MCF 10A (cell line): ENCODE data around the gene AEBP1. TPM values are rescaled to one million over a fixed set of nuclear protein-coding genes. Genes with fewer than 3 reads are reported as not detected.
A peak's percentile ranks its signal among the peaks of the same experiment; 100 is the strongest.

ENCODE experiments used
- BruUV-seq: library from RNA; stranded (reverse); fragments of 400-500 nt; replicated peaks from 2 replicates; lab custom pipeline; 2021; lab: Mats Ljungman, UMichigan
- CTCF ChIA-PET: fragments of 300-600 bp; sonication (Branson Sonifier 250); formaldehyde crosslinking; extraction: SDS; loops from one replicate; lab custom pipeline; 2021; ENCODE audit warnings: antibody characterized with exemption, inconsistent platforms; lab: Yijun Ruan, JAX
- POLR2A ChIA-PET: fragments of 300-600, 350-650 bp; sonication (Branson Sonifier 250); formaldehyde crosslinking; extraction: SDS; loops from one replicate; lab custom pipeline; 2020; ENCODE audit warnings: antibody characterized with exemption, inconsistent platforms; lab: Yijun Ruan, JAX
- DNase-seq: peaks from one replicate; pipeline ENCODE4 v3.0.0-alpha.2; 2018; ENCODE audit not compliant: unreplicated experiment
- H3K27ac Mint-ChIP-seq: one replicate; pipeline ENCODE4 v1.8.0; 2022; ENCODE audit warnings: mild to moderate bottlenecking, low read depth, mixed read lengths; ENCODE audit not compliant: unreplicated experiment
- H3K27me3 Mint-ChIP-seq: one replicate; pipeline ENCODE4 v1.8.0; 2022; ENCODE audit warnings: mixed read lengths; ENCODE audit not compliant: insufficient read depth, unreplicated experiment
- H3K36me3 Mint-ChIP-seq: one replicate; pipeline ENCODE4 v1.8.0; 2022; ENCODE audit warnings: mild to moderate bottlenecking, moderate library complexity, mixed read lengths; ENCODE audit not compliant: insufficient read depth, unreplicated experiment
- H3K4me1 Mint-ChIP-seq: one replicate; pipeline ENCODE4 v1.8.0; 2022; ENCODE audit warnings: mixed read lengths; ENCODE audit not compliant: insufficient read depth, unreplicated experiment
- H3K4me3 Mint-ChIP-seq: one replicate; pipeline ENCODE4 v1.8.0; 2022; ENCODE audit warnings: mild to moderate bottlenecking, moderate library complexity, mixed read lengths; ENCODE audit not compliant: unreplicated experiment
- H3K9me3 Mint-ChIP-seq: one replicate; pipeline ENCODE4 v1.8.0; 2022; ENCODE audit warnings: mixed read lengths; ENCODE audit not compliant: unreplicated experiment
- intact Hi-C: fragments of 100-400 bp; cut with micrococcal nuclease; formaldehyde crosslinking; loops from 2 replicates; pipeline ENCODE4 v1.14.1; 2022
- total RNA-seq: library from RNA; stranded (reverse); gene quantifications from 2 replicates; pipeline ENCODE4 v1.2.3, GENCODE V29; 2022
- TF ChIP-seq, protein P1 (sequence below): fragments of 200-600 bp; IDR thresholded peaks from one replicate; pipeline ENCODE4 v1.8.0; 2022; ENCODE audit warnings: antibody characterized with exemption, mild to moderate bottlenecking; ENCODE audit not compliant: unreplicated experiment

The AEBP1 gene
- total RNA-seq, 1 experiment from 2014 or later, result not detected

DNA sequence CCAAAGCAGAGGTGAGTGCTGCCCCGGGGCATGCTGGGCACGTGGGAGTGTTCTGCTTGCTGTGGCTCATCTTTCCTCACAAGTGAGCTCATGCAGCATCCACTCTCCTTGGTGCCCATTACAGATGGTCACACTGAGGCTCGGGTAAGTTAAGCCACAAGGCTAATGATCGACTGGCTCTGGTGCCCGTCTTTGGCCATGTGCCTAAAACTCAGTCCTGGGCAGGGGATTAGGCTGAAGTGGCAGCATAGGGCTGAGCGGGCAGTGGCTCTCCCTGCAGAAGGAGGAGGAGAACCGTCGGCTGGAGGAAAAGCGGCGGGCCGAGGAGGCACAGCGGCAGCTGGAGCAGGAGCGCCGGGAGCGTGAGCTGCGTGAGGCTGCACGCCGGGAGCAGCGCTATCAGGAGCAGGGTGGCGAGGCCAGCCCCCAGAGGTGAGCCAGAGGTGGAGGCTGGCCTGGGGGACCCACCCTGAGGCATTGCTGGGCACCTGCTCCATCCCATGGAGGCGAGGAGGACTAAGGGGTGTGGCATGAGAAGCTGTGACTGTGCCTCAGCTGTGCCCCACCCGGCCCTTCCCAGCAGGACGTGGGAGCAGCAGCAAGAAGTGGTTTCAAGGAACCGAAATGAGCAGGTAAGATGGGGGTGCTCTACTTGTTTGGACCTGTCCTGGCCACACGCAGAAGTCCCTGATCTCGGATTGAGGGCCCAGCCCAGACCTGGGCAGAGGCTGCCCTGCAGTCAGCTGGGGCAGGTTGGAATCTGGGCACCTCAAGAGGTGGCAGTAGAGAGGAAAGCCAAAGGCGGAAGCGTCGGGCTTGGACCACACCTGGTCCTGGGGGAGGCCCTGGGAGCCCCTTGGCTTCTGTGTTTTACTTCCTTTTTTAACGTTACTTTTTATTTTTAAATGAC lies 46.0 kb upstream of the AEBP1 start:
- Mint-ChIP-seq H3K4me3 (no peak overlapping the region), H3K4me1 (peaks cover 11% of the 10 kb centered on the region), H3K36me3 (peaks cover 53% of the 10 kb centered on the region), H3K27me3 (no peaks in the 10 kb centered on the region), H3K27ac (peak overlapping the region; percentile 64), H3K9me3 (no peaks in the 10 kb centered on the region)
- intact Hi-C loops, result no loop called here
- ChIA-PET POLR2A (interaction anchor here (0.7 to 4.6 kb wide), 6 partner anchors 10 to 165 kb away, joined by 3 to 13 read pairs (median 6); partner anchors contain the start of gene DBNL), CTCF (interaction anchor here (0.6 to 0.9 kb wide), 2 partner anchors 13 to 68 kb away, joined by 3 read pairs; no protein-coding TSS in a partner anchor)
- no peak for DNase-seq
- BruUV-seq, result no TSS peak
- TF ChIP-seq, protein P1, sequence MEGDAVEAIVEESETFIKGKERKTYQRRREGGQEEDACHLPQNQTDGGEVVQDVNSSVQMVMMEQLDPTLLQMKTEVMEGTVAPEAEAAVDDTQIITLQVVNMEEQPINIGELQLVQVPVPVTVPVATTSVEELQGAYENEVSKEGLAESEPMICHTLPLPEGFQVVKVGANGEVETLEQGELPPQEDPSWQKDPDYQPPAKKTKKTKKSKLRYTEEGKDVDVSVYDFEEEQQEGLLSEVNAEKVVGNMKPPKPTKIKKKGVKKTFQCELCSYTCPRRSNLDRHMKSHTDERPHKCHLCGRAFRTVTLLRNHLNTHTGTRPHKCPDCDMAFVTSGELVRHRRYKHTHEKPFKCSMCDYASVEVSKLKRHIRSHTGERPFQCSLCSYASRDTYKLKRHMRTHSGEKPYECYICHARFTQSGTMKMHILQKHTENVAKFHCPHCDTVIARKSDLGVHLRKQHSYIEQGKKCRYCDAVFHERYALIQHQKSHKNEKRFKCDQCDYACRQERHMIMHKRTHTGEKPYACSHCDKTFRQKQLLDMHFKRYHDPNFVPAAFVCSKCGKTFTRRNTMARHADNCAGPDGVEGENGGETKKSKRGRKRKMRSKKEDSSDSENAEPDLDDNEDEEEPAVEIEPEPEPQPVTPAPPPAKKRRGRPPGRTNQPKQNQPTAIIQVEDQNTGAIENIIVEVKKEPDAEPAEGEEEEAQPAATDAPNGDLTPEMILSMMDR, result no peak

DNA sequence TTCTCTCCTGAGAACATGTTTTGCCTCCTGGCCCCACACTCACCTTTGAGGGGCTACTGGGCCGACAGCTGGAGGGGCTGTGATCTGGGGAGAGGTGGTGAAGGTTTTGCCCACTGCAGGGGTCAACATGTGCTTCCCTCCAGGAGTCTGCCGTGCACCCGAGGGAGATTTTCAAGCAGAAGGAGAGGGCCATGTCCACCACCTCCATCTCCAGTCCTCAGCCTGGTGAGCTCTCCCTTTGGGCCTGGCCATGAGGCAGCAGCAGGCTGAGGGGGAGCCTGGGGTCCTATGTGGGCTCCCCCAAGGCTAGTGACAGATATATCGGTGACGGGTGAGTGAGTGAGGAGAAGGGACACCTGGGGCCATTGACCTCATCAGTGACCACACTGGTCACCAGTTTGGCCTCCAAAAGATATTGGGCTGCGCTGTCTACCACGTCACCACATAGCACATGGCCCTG lies 45.4 kb upstream of the AEBP1 start:
- Mint-ChIP-seq H3K27ac (no peak overlapping the region), H3K27me3 (no peaks in the 10 kb centered on the region), H3K4me1 (peaks cover 11% of the 10 kb centered on the region), H3K36me3 (peaks cover 51% of the 10 kb centered on the region), H3K4me3 (no peak overlapping the region), H3K9me3 (no peaks in the 10 kb centered on the region)
- DNase-seq, result no peak
- POLR2A ChIA-PET, result interaction anchor here (0.7 to 4.6 kb wide), 6 partner anchors 9 to 164 kb away, joined by 3 to 13 read pairs (median 6); partner anchors contain the start of gene DBNL
- CTCF ChIA-PET, result interaction anchor here (0.9 kb wide), 1 partner anchor 13 kb away, joined by 3 read pairs; no protein-coding TSS in a partner anchor
- BruUV-seq, result no TSS peak
- intact Hi-C loops, result no loop called here
- TF ChIP-seq, protein P1, result no peak

DNA sequence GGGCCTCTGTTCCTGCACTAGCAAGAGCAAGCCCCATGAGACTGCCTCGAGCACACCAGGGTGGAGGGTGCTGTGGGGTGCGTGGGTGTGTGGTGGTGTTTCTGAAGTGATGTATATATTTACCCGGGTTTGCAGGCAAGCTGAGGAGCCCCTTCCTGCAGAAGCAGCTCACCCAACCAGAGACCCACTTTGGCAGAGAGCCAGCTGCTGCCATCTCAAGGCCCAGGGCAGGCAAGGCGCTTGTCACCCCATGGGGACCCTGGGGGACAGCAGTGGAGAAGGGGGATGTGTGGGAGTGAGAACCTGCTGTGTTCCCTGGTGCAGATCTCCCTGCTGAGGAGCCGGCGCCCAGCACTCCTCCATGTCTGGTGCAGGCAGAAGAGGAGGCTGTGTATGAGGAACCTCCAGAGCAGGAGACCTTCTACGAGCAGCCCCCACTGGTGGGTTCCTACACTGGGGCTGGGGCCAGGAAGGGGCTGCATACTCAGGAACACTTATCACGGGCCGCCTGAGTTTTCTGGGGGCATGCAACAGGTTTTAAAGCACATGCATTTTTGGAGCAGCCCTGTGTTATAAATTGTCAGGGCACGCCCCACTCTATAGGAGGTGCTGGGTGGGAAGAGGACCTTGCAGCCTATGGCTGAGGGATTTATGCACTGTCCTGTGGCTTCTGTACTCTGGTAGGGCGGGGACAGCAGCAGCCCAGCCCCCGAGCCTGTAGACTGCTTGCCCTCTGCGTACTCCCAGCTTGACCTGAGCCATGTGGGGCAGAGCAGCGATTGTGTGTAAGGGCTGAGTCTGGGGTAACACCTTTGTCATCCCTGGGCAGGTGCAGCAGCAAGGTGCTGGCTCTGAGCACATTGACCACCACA lies 44.7 kb upstream of the AEBP1 start:
- POLR2A ChIA-PET, result interaction anchor here (4.6 kb wide), 1 partner anchor 9 kb away, joined by 13 read pairs; no protein-coding TSS in a partner anchor
- no peak overlapping the region for H3K4me3 Mint-ChIP-seq
- intact Hi-C loops, result no loop called here
- TF ChIP-seq, protein P1, result no peak
- no peaks in the 10 kb centered on the region for H3K9me3 Mint-ChIP-seq
- CTCF ChIA-PET, result interaction anchor here (0.9 kb wide), 1 partner anchor 12 kb away, joined by 3 read pairs; no protein-coding TSS in a partner anchor
- H3K27ac Mint-ChIP-seq, result no peak overlapping the region
- peaks cover 45% of the 10 kb centered on the region for H3K36me3 Mint-ChIP-seq
- H3K27me3 Mint-ChIP-seq, result no peaks in the 10 kb centered on the region
- peaks cover 11% of the 10 kb centered on the region for H3K4me1 Mint-ChIP-seq
- BruUV-seq, result no TSS peak
- no peak for DNase-seq
